ENCODE data around the gene ZNF862.
"Not testable (repeated sequence)": the region's sequence is repeated elsewhere in the genome, so short reads cannot be mapped to it uniquely, and the experiment has no call there.

ZNF862 gene

GRCh38 chr7:149824748-149825566, 13.2 kb upstream of the ZNF862 start:
- no peak for DNase-seq (ENCODE audit: low read depth)

GRCh38 chr7:149825567-149826343, 12.4 kb upstream of the ZNF862 start:
- DNase-seq (ENCODE audit: low read depth), result no peak

- DNase-seq (ENCODE audit: low read depth), result no peak
These were observed 11.7 kb upstream of the ZNF862 start for GRCh38 chr7:149826344-149827088.

- no peak for DNase-seq (ENCODE audit: low read depth)
These were observed 10.8 kb upstream of the ZNF862 start for GRCh38 chr7:149827089-149827981.

- no peak for DNase-seq (ENCODE audit: low read depth)
These were observed 9.5 kb upstream of the ZNF862 start for GRCh38 chr7:149828357-149829309.

GRCh38 chr7:149830527-149830926, 7.6 kb upstream of the ZNF862 start:
- DNase-seq (ENCODE audit: low read depth), result not testable (repeated sequence)

GRCh38 chr7:149830997-149831740, 7.0 kb upstream of the ZNF862 start:
- DNase-seq (ENCODE audit: low read depth), result no peak

- DNase-seq (ENCODE audit: low read depth), result no peak
These were observed 6.4 kb upstream of the ZNF862 start for GRCh38 chr7:149831741-149832219.

- no peak for DNase-seq (ENCODE audit: low read depth)
These were observed 5.7 kb upstream of the ZNF862 start for GRCh38 chr7:149832332-149833041.

GRCh38 chr7:149833495-149834130, 4.6 kb upstream of the ZNF862 start:
- no peak for DNase-seq (ENCODE audit: low read depth)

GRCh38 chr7:149834601-149835000, 3.6 kb upstream of the ZNF862 start:
- no peak for DNase-seq (ENCODE audit: low read depth)

GRCh38 chr7:149836434-149836833, 1.7 kb upstream of the ZNF862 start:
- DNase-seq (ENCODE audit: low read depth), result no peak

GRCh38 chr7:149837564-149838223, 481 bp upstream of the ZNF862 start:
- DNase-seq (ENCODE audit: low read depth), result no peak

- peak; percentile 14 for DNase-seq (ENCODE audit: low read depth)
These were observed 825 bp downstream of the ZNF862 start for GRCh38 chr7:149838992-149839408.

- DNase-seq (ENCODE audit: low read depth), result no peak
These were observed 1.8 kb downstream of the ZNF862 start for GRCh38 chr7:149839933-149840332.

GRCh38 chr7:149843566-149843965, 5.4 kb downstream of the ZNF862 start:
- DNase-seq (ENCODE audit: low read depth), result no peak

- no peak for DNase-seq (ENCODE audit: low read depth)
These were observed 6.3 kb downstream of the ZNF862 start for GRCh38 chr7:149844445-149844844.

All from iris pigment epithelial cell (primary cell).